ENCODE results near the gene FSHR. TPM values are rescaled to one million over a fixed set of nuclear protein-coding genes. Genes with fewer than 3 reads are reported as not detected.

The FSHR gene
- total RNA-seq, 1 donor from 2014 or later, result 0.30 TPM

- H4K20me1 ChIP-seq (ENCODE audit: insufficient read depth, low read length), result no peaks in the 10 kb centered on the region
- DNase-seq (ENCODE audit: low read depth) (no peak), FAIRE-seq (no peak)
- no peaks in the 10 kb centered on the region for H3K9me3 ChIP-seq (ENCODE audit: insufficient read depth, low read depth, low read length)
- Mint-ChIP-seq H3K9me3 (ENCODE audit: unreplicated experiment) (no peaks in the 10 kb centered on the region), H3K4me3 (ENCODE audit: unreplicated experiment) (no peak overlapping the region), H3K4me1 (ENCODE audit: low read depth, unreplicated experiment) (peaks cover 25% of the 10 kb centered on the region), H3K27ac (ENCODE audit: unreplicated experiment) (no peak overlapping the region), H3K27me3 (ENCODE audit: low read depth, unreplicated experiment) (no peaks in the 10 kb centered on the region), H3K36me3 (ENCODE audit: low read depth, unreplicated experiment) (no peaks in the 10 kb centered on the region)
- TF ChIP-seq CTCF (IDR thresholded peaks at IDR 0.05; ENCODE audit: insufficient read depth, low read depth, low read length) (no peak), EZH2 (IDR thresholded peaks at IDR 0.05; ENCODE audit: insufficient read depth, low read length) (no peak)
- H2AFZ ChIP-seq (ENCODE audit: low read depth, low read length), result no peak overlapping the region
- H3K27ac ChIP-seq (ENCODE audit: low read depth, low read length), result no peak overlapping the region
- H3K9ac ChIP-seq (ENCODE audit: low read length), result no peak overlapping the region
- no peaks in the 10 kb centered on the region for H3K4me1 ChIP-seq (ENCODE audit: insufficient read depth, low read length)
- H3K36me3 ChIP-seq (ENCODE audit: insufficient read depth, low read length), result no peaks in the 10 kb centered on the region
- no peaks in the 10 kb centered on the region for H3K79me2 ChIP-seq (ENCODE audit: insufficient read depth, low read length)
- no peak overlapping the region for H3K4me3 ChIP-seq (ENCODE audit: insufficient read depth, low read depth, low read length)
- no peak overlapping the region for H3K4me2 ChIP-seq (ENCODE audit: low read length)
- no peaks in the 10 kb centered on the region for H3K27me3 ChIP-seq (ENCODE audit: insufficient read depth, low read length)
Observed at GRCh38 chr2:49153252-49153651, 1.1 kb downstream of the FSHR start.

GRCh38 chr2:49152824-49153223 lies 1.5 kb downstream of the FSHR start:
- Histone ChIP-seq H4K20me1 (ENCODE audit: insufficient read depth, low read length) (no peaks in the 10 kb centered on the region), H3K9ac (ENCODE audit: low read length) (no peak overlapping the region), H3K36me3 (ENCODE audit: insufficient read depth, low read length) (no peaks in the 10 kb centered on the region), H3K9me3 (ENCODE audit: insufficient read depth, low read depth, low read length) (no peaks in the 10 kb centered on the region), H3K79me2 (ENCODE audit: insufficient read depth, low read length) (no peaks in the 10 kb centered on the region), H3K4me3 (ENCODE audit: insufficient read depth, low read depth, low read length) (no peak overlapping the region), H3K4me1 (ENCODE audit: insufficient read depth, low read length) (no peaks in the 10 kb centered on the region), H3K27ac (ENCODE audit: low read depth, low read length) (no peak overlapping the region), H2AFZ (ENCODE audit: low read depth, low read length) (no peak overlapping the region), H3K4me2 (ENCODE audit: low read length) (no peak overlapping the region), H3K27me3 (ENCODE audit: insufficient read depth, low read length) (no peaks in the 10 kb centered on the region)
- Mint-ChIP-seq H3K9me3 (ENCODE audit: unreplicated experiment) (no peaks in the 10 kb centered on the region), H3K36me3 (ENCODE audit: low read depth, unreplicated experiment) (no peaks in the 10 kb centered on the region), H3K27ac (ENCODE audit: unreplicated experiment) (no peak overlapping the region), H3K4me1 (ENCODE audit: low read depth, unreplicated experiment) (peaks cover 25% of the 10 kb centered on the region), H3K4me3 (ENCODE audit: unreplicated experiment) (no peak overlapping the region), H3K27me3 (ENCODE audit: low read depth, unreplicated experiment) (no peaks in the 10 kb centered on the region)
- DNase-seq (ENCODE audit: low read depth) (no peak), FAIRE-seq (no peak)
- TF ChIP-seq CTCF (IDR thresholded peaks at IDR 0.05; ENCODE audit: insufficient read depth, low read depth, low read length) (no peak), EZH2 (IDR thresholded peaks at IDR 0.05; ENCODE audit: insufficient read depth, low read length) (no peak)

- Histone ChIP-seq H3K27ac (ENCODE audit: low read depth, low read length) (no peak overlapping the region), H3K27me3 (ENCODE audit: insufficient read depth, low read length) (no peaks in the 10 kb centered on the region), H3K79me2 (ENCODE audit: insufficient read depth, low read length) (no peaks in the 10 kb centered on the region), H2AFZ (ENCODE audit: low read depth, low read length) (no peak overlapping the region), H3K4me2 (ENCODE audit: low read length) (no peak overlapping the region), H3K36me3 (ENCODE audit: insufficient read depth, low read length) (no peaks in the 10 kb centered on the region), H3K9ac (ENCODE audit: low read length) (no peak overlapping the region), H3K4me1 (ENCODE audit: insufficient read depth, low read length) (no peaks in the 10 kb centered on the region), H3K4me3 (ENCODE audit: insufficient read depth, low read depth, low read length) (no peak overlapping the region), H4K20me1 (ENCODE audit: insufficient read depth, low read length) (no peaks in the 10 kb centered on the region), H3K9me3 (ENCODE audit: insufficient read depth, low read depth, low read length) (no peaks in the 10 kb centered on the region)
- Mint-ChIP-seq H3K4me3 (ENCODE audit: unreplicated experiment) (no peak overlapping the region), H3K36me3 (ENCODE audit: low read depth, unreplicated experiment) (no peaks in the 10 kb centered on the region), H3K27me3 (ENCODE audit: low read depth, unreplicated experiment) (no peaks in the 10 kb centered on the region), H3K27ac (ENCODE audit: unreplicated experiment) (no peak overlapping the region), H3K9me3 (ENCODE audit: unreplicated experiment) (no peaks in the 10 kb centered on the region), H3K4me1 (ENCODE audit: low read depth, unreplicated experiment) (peaks cover 6% of the 10 kb centered on the region)
- no peak for DNase-seq (ENCODE audit: low read depth)
- TF ChIP-seq EZH2 (IDR thresholded peaks at IDR 0.05; ENCODE audit: insufficient read depth, low read length) (no peak), CTCF (IDR thresholded peaks at IDR 0.05; ENCODE audit: insufficient read depth, low read depth, low read length) (no peak)
- no peak for FAIRE-seq
Observed at GRCh38 chr2:49146401-49146800, 7.9 kb downstream of the FSHR start.
